Right hindlimb (tissue), 1 donor: ENCODE measurements around the gene FCN2.

Experiments used
- DNase-seq: peaks from one replicate; pipeline ENCODE4 v3.0.0-alpha.2; 2018

FCN2 gene

GRCh38 chr9:134869554-134870300 is 10.9 kb upstream of the FCN2 start:
- DNase-seq, result peak; percentile 11

- peak; percentile 11 for DNase-seq
Observed at GRCh38 chr9:134870301-134870694, 10.3 kb upstream of the FCN2 start.

GRCh38 chr9:134870746-134871662 is 9.6 kb upstream of the FCN2 start:
- DNase-seq, result peak; percentile 10

- peak; percentile 22 for DNase-seq
Observed at GRCh38 chr9:134871697-134872340, 8.8 kb upstream of the FCN2 start.

GRCh38 chr9:134872482-134873231 is 8.0 kb upstream of the FCN2 start:
- DNase-seq, result peak; percentile 7

GRCh38 chr9:134875371-134875770 is 5.2 kb upstream of the FCN2 start:
- peak; percentile 11 for DNase-seq

- DNase-seq, result no peak
Observed at GRCh38 chr9:134877541-134877940, 3.1 kb upstream of the FCN2 start.

- DNase-seq, result no peak
Observed at GRCh38 chr9:134879664-134880483, 736 bp upstream of the FCN2 start.

- DNase-seq, result no peak
Observed at GRCh38 chr9:134881313-134881670, 682 bp downstream of the FCN2 start.

- DNase-seq, result no peak
Observed at GRCh38 chr9:134882204-134882785, 1.7 kb downstream of the FCN2 start.

- no peak for DNase-seq
Observed at GRCh38 chr9:134883040-134883782, 2.6 kb downstream of the FCN2 start.

- DNase-seq, result no peak
Observed at GRCh38 chr9:134884492-134884891, 3.9 kb downstream of the FCN2 start.

- DNase-seq, result no peak
Observed at GRCh38 chr9:134885001-134885678, 4.5 kb downstream of the FCN2 start.

- no peak for DNase-seq
Observed at GRCh38 chr9:134885679-134886412, 5.2 kb downstream of the FCN2 start.

GRCh38 chr9:134886413-134886913 is 5.9 kb downstream of the FCN2 start:
- no peak for DNase-seq

GRCh38 chr9:134887219-134887618 is 6.6 kb downstream of the FCN2 start:
- peak; percentile 2 for DNase-seq

- DNase-seq, result peak; percentile 9
Observed at GRCh38 chr9:134887686-134888602, 7.3 kb downstream of the FCN2 start.

GRCh38 chr9:134888603-134889190 is 8.1 kb downstream of the FCN2 start:
- peak; percentile 21 for DNase-seq
